ENCODE results near the gene NTPCR.

The NTPCR gene

GRCh38 chr1:233005703-233006102, 55.3 kb downstream of the NTPCR start:
- TF ChIP-seq ZFX (IDR thresholded peaks at IDR 0.05) (no peak), CTCF (conservative IDR thresholded peaks at IDR 0.05) (no peak)
- H3K27ac ChIP-seq: no peak overlapping the region

GRCh38 chr1:233006108-233006507, 55.7 kb downstream of the NTPCR start:
- no peak overlapping the region for H3K27ac ChIP-seq
- TF ChIP-seq ZFX (IDR thresholded peaks at IDR 0.05) (no peak), CTCF (conservative IDR thresholded peaks at IDR 0.05) (no peak)

GRCh38 chr1:233006541-233006973, 56.1 kb downstream of the NTPCR start:
- H3K27ac ChIP-seq: no peak overlapping the region
- TF ChIP-seq ZFX (IDR thresholded peaks at IDR 0.05): no peak
- TF ChIP-seq CTCF (conservative IDR thresholded peaks at IDR 0.05): no peak

GRCh38 chr1:233010146-233010545, 59.7 kb downstream of the NTPCR start:
- peak overlapping the region; percentile 45 for H3K27ac ChIP-seq
- TF ChIP-seq ZFX (IDR thresholded peaks at IDR 0.05) (no peak), CTCF (conservative IDR thresholded peaks at IDR 0.05) (no peak)

- TF ChIP-seq CTCF (conservative IDR thresholded peaks at IDR 0.05): no peak
- TF ChIP-seq ZFX (IDR thresholded peaks at IDR 0.05): no peak
- no peak overlapping the region for H3K27ac ChIP-seq
Observed at GRCh38 chr1:233012021-233012420, 61.6 kb downstream of the NTPCR start.

GRCh38 chr1:233015965-233016364, 65.6 kb downstream of the NTPCR start:
- TF ChIP-seq ZFX (IDR thresholded peaks at IDR 0.05): no peak
- no peak for TF ChIP-seq CTCF (conservative IDR thresholded peaks at IDR 0.05)
- no peak overlapping the region for H3K27ac ChIP-seq

GRCh38 chr1:233016798-233017197, 66.4 kb downstream of the NTPCR start:
- no peak for TF ChIP-seq CTCF (conservative IDR thresholded peaks at IDR 0.05)
- no peak for TF ChIP-seq ZFX (IDR thresholded peaks at IDR 0.05)
- no peak overlapping the region for H3K27ac ChIP-seq

All from C4-2B (cell line).